ENCODE data around the gene MAP3K15. TPM values are rescaled to one million over a fixed set of nuclear protein-coding genes. Genes with fewer than 3 reads are reported as not detected.

MAP3K15 gene
- total RNA-seq, 1 donor from 2014 or later = 0.22 TPM

GRCh38 chrX:19545651-19546050, 30.3 kb upstream of the MAP3K15 start:
- H3K36me3 Mint-ChIP-seq (ENCODE audit: low read depth) = peaks cover 16% of the 10 kb centered on the region
- H3K4me3 Mint-ChIP-seq (ENCODE audit: unreplicated experiment) = no peak overlapping the region
- no peak for DNase-seq (ENCODE audit: low spot score)
- H3K4me1 Mint-ChIP-seq (ENCODE audit: low read depth) = peaks cover 3% of the 10 kb centered on the region
- TF ChIP-seq CTCF (IDR thresholded peaks at IDR 0.05) = no peak
- no peaks in the 10 kb centered on the region for H3K9me3 Mint-ChIP-seq (ENCODE audit: low read depth)
- H3K27me3 Mint-ChIP-seq (ENCODE audit: low read depth) = no peaks in the 10 kb centered on the region
- H3K27ac Mint-ChIP-seq (ENCODE audit: unreplicated experiment) = no peak overlapping the region

- peak; percentile 86 for TF ChIP-seq CTCF (IDR thresholded peaks at IDR 0.05)
- Mint-ChIP-seq H3K36me3 (ENCODE audit: low read depth) (peaks cover 19% of the 10 kb centered on the region), H3K4me3 (ENCODE audit: unreplicated experiment) (no peak overlapping the region), H3K27ac (ENCODE audit: unreplicated experiment) (no peak overlapping the region), H3K9me3 (ENCODE audit: low read depth) (no peaks in the 10 kb centered on the region), H3K27me3 (ENCODE audit: low read depth) (no peaks in the 10 kb centered on the region), H3K4me1 (ENCODE audit: low read depth) (peaks cover 3% of the 10 kb centered on the region)
- DNase-seq (ENCODE audit: low spot score) = no peak
Measured at GRCh38 chrX:19544693-19545305, 29.5 kb upstream of the MAP3K15 start.

DNA sequence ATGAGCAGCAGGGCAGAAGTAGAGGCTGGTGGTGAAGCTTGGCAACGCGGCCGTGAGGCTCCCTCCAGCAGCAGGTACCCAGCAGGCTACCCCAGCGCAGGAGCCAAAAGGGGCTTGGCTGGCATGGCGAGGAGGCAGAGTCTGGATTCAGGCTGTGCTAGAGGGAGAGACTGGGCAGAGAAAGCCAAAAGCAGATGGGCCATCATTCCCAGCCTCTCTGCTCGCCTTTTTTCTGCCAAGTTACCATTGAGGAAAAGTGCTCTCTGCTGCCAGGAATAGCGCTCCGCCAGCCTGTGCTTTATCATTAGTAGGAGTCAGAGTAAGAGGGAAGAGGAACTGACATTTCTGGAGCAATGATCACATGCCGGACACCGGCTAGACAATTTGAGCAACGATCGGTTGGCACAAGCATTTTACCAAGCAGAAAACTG, 28.7 kb upstream of the MAP3K15 start:
- H3K27ac Mint-ChIP-seq (ENCODE audit: unreplicated experiment) = no peak overlapping the region
- no peaks in the 10 kb centered on the region for H3K27me3 Mint-ChIP-seq (ENCODE audit: low read depth)
- no peak overlapping the region for H3K4me3 Mint-ChIP-seq (ENCODE audit: unreplicated experiment)
- no peak for DNase-seq (ENCODE audit: low spot score)
- no peak for TF ChIP-seq CTCF (IDR thresholded peaks at IDR 0.05)
- H3K36me3 Mint-ChIP-seq (ENCODE audit: low read depth) = peaks cover 15% of the 10 kb centered on the region
- H3K9me3 Mint-ChIP-seq (ENCODE audit: low read depth) = no peaks in the 10 kb centered on the region
- H3K4me1 Mint-ChIP-seq (ENCODE audit: low read depth) = peaks cover 3% of the 10 kb centered on the region

DNA sequence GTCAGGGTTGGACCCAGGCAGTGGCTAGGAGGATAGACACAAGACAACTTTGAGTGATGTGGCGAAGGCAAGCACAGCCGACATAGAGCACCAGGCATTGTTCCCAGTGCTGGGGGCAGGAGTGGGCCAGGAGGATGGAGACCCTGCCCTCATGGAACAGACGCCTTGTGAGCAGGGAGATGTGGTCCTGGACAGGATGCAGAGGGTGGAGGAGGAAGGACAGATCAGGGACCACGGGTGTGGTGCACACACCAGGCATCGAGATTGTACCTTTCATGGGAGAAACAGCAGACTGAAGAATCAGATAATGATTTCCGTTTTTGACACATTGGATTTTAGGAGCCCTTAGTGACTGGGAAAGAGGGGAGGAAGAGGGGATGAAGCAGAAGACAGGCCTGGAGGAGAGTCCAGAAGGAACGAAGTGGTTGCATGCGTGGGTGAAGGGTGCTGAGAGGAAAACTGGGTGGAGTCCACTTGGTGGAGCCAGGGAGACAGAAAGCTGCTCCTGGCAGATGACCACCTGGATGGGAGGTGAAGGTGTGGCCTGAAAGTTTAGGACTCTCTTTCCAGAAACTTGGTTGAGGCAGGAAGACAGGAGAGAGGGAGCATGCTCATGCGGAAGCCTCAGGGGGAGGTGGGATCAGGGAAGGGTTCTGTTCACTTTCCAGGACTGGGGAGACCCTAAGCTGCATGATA, 27.9 kb upstream of the MAP3K15 start:
- no peak for TF ChIP-seq CTCF (IDR thresholded peaks at IDR 0.05)
- H3K9me3 Mint-ChIP-seq (ENCODE audit: low read depth) = no peaks in the 10 kb centered on the region
- H3K4me1 Mint-ChIP-seq (ENCODE audit: low read depth) = peaks cover 3% of the 10 kb centered on the region
- no peak overlapping the region for H3K4me3 Mint-ChIP-seq (ENCODE audit: unreplicated experiment)
- no peak overlapping the region for H3K27ac Mint-ChIP-seq (ENCODE audit: unreplicated experiment)
- no peaks in the 10 kb centered on the region for H3K27me3 Mint-ChIP-seq (ENCODE audit: low read depth)
- no peak for DNase-seq (ENCODE audit: low spot score)
- H3K36me3 Mint-ChIP-seq (ENCODE audit: low read depth) = peaks cover 12% of the 10 kb centered on the region

DNA sequence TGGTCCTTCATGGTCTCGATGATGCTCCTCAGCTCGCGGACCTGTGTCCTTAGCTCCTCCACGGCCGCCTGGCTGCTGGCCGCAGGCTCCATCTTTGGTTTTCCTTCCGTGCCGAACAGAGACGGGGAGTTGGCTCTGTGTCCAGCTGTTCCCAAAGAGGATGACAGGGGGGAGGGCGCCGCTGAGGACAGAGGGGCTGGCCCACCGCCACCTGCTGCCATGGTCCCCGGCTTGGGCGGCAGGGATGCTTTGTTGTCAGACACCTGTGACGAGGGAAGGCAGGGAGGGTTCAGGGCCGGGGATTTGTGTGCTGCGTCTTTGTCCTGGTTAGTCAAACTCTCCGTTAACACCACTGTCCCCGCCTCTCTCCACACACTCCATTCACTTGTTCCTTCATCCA, 26.6 kb upstream of the MAP3K15 start:
- peaks cover 3% of the 10 kb centered on the region for H3K4me1 Mint-ChIP-seq (ENCODE audit: low read depth)
- no peak overlapping the region for H3K4me3 Mint-ChIP-seq (ENCODE audit: unreplicated experiment)
- TF ChIP-seq CTCF (IDR thresholded peaks at IDR 0.05) = no peak
- no peak overlapping the region for H3K27ac Mint-ChIP-seq (ENCODE audit: unreplicated experiment)
- H3K27me3 Mint-ChIP-seq (ENCODE audit: low read depth) = no peaks in the 10 kb centered on the region
- H3K9me3 Mint-ChIP-seq (ENCODE audit: low read depth) = no peaks in the 10 kb centered on the region
- H3K36me3 Mint-ChIP-seq (ENCODE audit: low read depth) = peaks cover 8% of the 10 kb centered on the region
- DNase-seq (ENCODE audit: low spot score) = no peak

Data from chondrocyte (in vitro differentiated cells).